Nephron (organoid): Measurements from ENCODE around the gene DPP3.
A peak's percentile ranks its signal among the peaks of the same experiment; 100 is the strongest.
"Not testable (repeated sequence)": the region's sequence is repeated elsewhere in the genome, so short reads cannot be mapped to it uniquely, and the experiment has no call there.

Experiments
- H3K27ac Mint-ChIP-seq, 3 experiments: 2 replicates each; pipeline ENCODE4 v1.8.0; 2020; ENCODE audit warnings: mixed read lengths in 3 of 3, mild to moderate bottlenecking in 2 of 3, moderate library complexity in 1 of 3
- H3K27me3 Mint-ChIP-seq: 2 replicates; pipeline ENCODE4 v1.8.0; 2021; ENCODE audit warnings: low read depth, mild to moderate bottlenecking, moderate library complexity, mixed read lengths
- H3K36me3 Mint-ChIP-seq: 2 replicates; pipeline ENCODE4 v1.8.0; 2020; ENCODE audit warnings: low read depth, mixed read lengths
- H3K4me1 Mint-ChIP-seq: 2 replicates; pipeline ENCODE4 v1.8.0; 2020; ENCODE audit warnings: mixed read lengths
- H3K4me3 Mint-ChIP-seq, 3 experiments: 2 replicates each; pipeline ENCODE4 v1.8.0; 2020; ENCODE audit warnings: mild to moderate bottlenecking in 3 of 3, mixed read lengths in 3 of 3, moderate library complexity in 2 of 3
- H3K9me3 Mint-ChIP-seq: 2 replicates; pipeline ENCODE4 v1.8.0; 2020; ENCODE audit warnings: mixed read lengths
- TF ChIP-seq, protein P1 (sequence below), 3 experiments: fragments of 200-600 bp; sonication (generic); IDR thresholded peaks; one replicate each; pipeline ENCODE4 v1.5.0; 2021; ENCODE audit warnings: antibody characterized with exemption in 3 of 3; ENCODE audit not compliant: unreplicated experiment in 3 of 3

The DPP3 gene

DNA sequence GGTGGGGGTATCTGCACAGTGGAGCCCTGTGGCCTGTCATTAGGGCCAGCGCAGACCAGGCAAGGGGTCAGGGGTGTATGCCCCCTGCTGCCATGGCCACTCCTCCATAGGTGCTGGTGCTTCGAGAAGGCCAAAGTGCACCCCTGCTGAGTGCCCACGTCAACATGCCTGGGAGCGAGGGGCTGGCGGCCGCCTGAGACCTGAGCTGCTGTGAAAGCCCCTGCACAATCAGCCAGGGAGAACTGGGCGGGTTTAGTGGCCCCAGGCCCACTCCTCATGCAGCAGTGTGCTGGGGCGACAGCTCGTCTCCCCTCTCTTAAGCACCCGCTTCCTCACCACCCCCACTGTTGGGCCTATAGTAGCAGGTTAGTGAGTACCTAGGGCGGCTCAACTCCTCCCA, 51.6 kb downstream of the DPP3 start:
- Mint-ChIP-seq H3K27me3 (no peaks in the 10 kb centered on the region), H3K9me3 (no peaks in the 10 kb centered on the region), H3K4me1 (no peaks in the 10 kb centered on the region), H3K36me3 (peaks cover 34% of the 10 kb centered on the region), H3K4me3 (no peak overlapping the region), H3K27ac (no peak overlapping the region)
- TF ChIP-seq, protein P1, sequence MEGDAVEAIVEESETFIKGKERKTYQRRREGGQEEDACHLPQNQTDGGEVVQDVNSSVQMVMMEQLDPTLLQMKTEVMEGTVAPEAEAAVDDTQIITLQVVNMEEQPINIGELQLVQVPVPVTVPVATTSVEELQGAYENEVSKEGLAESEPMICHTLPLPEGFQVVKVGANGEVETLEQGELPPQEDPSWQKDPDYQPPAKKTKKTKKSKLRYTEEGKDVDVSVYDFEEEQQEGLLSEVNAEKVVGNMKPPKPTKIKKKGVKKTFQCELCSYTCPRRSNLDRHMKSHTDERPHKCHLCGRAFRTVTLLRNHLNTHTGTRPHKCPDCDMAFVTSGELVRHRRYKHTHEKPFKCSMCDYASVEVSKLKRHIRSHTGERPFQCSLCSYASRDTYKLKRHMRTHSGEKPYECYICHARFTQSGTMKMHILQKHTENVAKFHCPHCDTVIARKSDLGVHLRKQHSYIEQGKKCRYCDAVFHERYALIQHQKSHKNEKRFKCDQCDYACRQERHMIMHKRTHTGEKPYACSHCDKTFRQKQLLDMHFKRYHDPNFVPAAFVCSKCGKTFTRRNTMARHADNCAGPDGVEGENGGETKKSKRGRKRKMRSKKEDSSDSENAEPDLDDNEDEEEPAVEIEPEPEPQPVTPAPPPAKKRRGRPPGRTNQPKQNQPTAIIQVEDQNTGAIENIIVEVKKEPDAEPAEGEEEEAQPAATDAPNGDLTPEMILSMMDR (IDR thresholded peaks at IDR 0.05; ENCODE audit: unreplicated experiment in 3 of 3), result no peak

DNA sequence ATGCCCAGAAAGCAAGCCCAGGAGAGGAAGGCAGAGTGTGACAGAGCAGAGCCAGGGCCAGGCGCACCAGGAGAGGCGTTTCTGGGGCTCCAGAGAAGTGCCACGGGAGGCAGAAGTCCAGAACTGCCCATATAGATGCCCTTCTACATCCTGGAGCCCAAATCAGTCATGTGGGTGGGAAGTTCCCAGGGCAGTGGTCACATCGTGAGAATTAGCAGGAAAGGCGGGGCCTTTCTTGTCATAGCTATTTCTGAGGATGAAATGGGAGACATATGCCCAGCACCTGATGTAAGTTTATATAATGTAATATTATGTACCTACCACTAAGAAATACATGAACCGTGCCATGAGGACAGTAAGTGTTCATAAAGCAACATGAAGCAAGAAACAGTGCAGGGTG, 52.5 kb downstream of the DPP3 start:
- peaks cover 36% of the 10 kb centered on the region for H3K36me3 Mint-ChIP-seq
- no peak overlapping the region for H3K4me3 Mint-ChIP-seq
- no peaks in the 10 kb centered on the region for H3K9me3 Mint-ChIP-seq
- no peaks in the 10 kb centered on the region for H3K4me1 Mint-ChIP-seq
- TF ChIP-seq, protein P1 (IDR thresholded peaks at IDR 0.05; ENCODE audit: unreplicated experiment in 3 of 3), result no peak
- H3K27ac Mint-ChIP-seq, result no peak overlapping the region
- H3K27me3 Mint-ChIP-seq, result no peaks in the 10 kb centered on the region

DNA sequence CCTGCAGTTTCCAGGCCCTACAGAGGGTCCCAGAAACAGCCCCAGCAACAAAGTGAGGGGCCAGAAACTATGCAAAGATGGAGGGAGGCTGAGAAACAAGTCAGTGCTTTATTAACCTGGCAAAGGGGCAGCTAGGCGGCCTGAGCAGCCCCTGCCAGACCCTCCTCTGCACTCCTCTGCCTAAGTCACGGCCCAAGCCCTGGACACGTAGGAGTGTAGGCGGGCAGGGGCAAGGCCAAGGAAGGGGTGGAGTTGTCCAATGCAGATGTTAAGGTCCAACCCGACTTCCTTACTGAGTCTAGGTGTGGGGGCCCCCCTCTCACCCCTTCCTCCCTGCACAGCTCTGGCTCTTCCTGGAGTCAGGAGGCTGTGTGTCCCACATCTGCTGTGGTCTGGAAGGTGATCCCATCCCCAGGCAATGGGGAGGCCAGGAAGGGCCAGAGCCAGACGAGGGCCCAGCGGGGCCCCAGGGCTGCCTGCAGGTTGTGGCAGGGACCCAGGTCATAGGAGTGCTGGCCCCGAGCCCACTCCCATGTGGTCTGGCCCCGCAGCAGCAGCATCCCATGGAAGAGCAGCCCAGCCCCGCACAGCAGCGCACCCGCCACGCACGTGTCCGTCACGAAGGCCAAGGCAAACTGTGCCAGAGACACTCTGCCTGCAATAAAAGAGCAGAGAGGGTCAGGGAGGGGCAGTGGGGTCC, 59.1 kb downstream of the DPP3 start:
- TF ChIP-seq, protein P1 (IDR thresholded peaks at IDR 0.05; ENCODE audit: unreplicated experiment in 3 of 3), result no peak
- H3K27ac Mint-ChIP-seq, result peak overlapping the region in 1 of 3 experiments; percentile 56
- peaks cover 21% of the 10 kb centered on the region for H3K4me1 Mint-ChIP-seq
- no peaks in the 10 kb centered on the region for H3K9me3 Mint-ChIP-seq
- no peaks in the 10 kb centered on the region for H3K27me3 Mint-ChIP-seq
- no peak overlapping the region for H3K4me3 Mint-ChIP-seq
- peaks cover 32% of the 10 kb centered on the region for H3K36me3 Mint-ChIP-seq

DNA sequence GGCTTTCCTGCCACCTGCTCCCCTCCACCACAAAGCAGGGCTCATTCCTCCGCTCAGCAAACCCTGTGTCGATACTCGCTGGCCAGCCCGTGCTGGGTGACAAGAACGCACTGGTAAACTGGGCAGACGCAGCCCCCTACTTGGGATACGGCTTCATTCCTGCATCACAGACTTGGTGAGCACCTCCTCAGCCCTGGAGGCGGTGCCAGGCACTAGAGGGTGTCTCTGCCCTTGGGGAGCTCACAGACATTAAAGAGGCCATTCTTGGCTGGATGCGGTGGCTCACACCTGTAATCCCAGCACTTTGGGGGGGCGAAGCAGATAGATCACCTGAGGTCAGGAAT, 59.6 kb downstream of the DPP3 start:
- Mint-ChIP-seq H3K9me3 (no peaks in the 10 kb centered on the region), H3K27me3 (no peaks in the 10 kb centered on the region), H3K4me3 (no peak overlapping the region), H3K36me3 (peaks cover 32% of the 10 kb centered on the region), H3K27ac (no peak overlapping the region), H3K4me1 (peaks cover 24% of the 10 kb centered on the region)
- TF ChIP-seq, protein P1 (IDR thresholded peaks at IDR 0.05; ENCODE audit: unreplicated experiment in 3 of 3), result no peak

DNA sequence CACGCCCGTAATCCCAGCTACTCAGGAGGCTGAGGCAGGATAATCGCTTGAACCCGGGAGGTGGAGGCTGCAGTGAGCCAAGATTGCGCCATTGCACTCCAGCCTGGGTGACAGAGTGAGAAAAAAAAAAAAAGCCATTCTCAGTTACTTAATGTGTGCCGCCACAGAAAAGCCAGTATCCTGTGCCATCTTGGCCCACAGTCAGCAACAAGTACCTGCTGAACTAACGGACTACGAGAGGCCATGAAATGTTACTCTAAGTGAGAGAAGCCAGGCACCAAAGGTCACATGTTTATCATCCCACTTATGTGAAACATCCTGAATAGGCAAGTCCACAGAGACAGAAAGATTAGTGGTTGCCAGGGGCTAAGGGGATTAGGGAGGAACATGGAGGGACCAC, 60.4 kb downstream of the DPP3 start:
- H3K27ac Mint-ChIP-seq, H3K9me3 Mint-ChIP-seq, H3K27me3 Mint-ChIP-seq, H3K4me3 Mint-ChIP-seq: not testable (repeated sequence)
- H3K4me1 Mint-ChIP-seq, result peaks cover 30% of the 10 kb centered on the region
- H3K36me3 Mint-ChIP-seq, result peaks cover 29% of the 10 kb centered on the region

DNA sequence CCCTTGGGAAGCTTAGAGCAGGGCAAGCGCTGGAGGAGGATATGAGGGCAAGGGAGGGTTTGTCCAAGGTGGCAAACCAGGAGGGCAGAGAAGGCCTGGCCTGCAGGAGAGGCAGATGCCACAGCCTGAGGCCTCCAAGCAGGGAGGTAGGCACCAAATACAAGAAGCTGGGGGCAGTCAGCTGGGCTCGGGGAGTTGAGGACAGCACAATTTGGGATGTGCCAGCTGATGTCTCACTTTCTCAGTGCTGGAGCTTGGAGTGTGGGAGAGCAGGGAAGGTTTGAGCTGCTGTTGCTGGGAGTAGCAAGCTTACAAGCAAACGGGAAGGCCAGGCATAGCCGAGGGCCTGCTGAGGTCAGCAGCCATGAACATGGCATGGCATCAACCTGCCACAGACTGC, 61.7 kb downstream of the DPP3 start:
- Mint-ChIP-seq H3K27me3 (no peaks in the 10 kb centered on the region), H3K36me3 (peaks cover 22% of the 10 kb centered on the region), H3K4me1 (peaks cover 36% of the 10 kb centered on the region), H3K27ac (peak overlapping the region in 2 of 3 experiments; percentile 30 to 78), H3K4me3 (peak overlapping the region; percentile 16 to 51 (median 50)), H3K9me3 (no peaks in the 10 kb centered on the region)
- TF ChIP-seq, protein P1 (IDR thresholded peaks at IDR 0.05; ENCODE audit: unreplicated experiment in 3 of 3), result no peak
